ENCODE measurements around the gene CHN1. TPM values are rescaled to one million over a fixed set of nuclear protein-coding genes. Genes with fewer than 3 reads are reported as not detected.

The CHN1 gene
- total and polyA plus RNA-seq, 2 donors = 3.1 to 5.0 TPM

- WGBS = 37% methylated on average over 3 of the region's 3 CpGs
- Histone ChIP-seq H3K9me3 (ENCODE audit: control insufficient read depth in 2 of 2, insufficient read depth in 1 of 2, low read length in 1 of 2) (no peaks in the 10 kb centered on the region), H3K27me3 (ENCODE audit: control insufficient read depth in 2 of 2, insufficient read depth in 1 of 2, low read length in 1 of 2) (no peaks in the 10 kb centered on the region), H3K27ac (ENCODE audit: low read depth in 1 of 2, low read length in 1 of 2) (peak overlapping the region; percentile 8 to 68), H3K36me3 (ENCODE audit: control insufficient read depth in 2 of 2, insufficient read depth in 2 of 2, low read length in 1 of 2) (no peaks in the 10 kb centered on the region), H3K4me1 (ENCODE audit: control insufficient read depth in 2 of 2, insufficient read depth in 2 of 2, low read length in 2 of 2) (peaks cover 2% of the 10 kb centered on the region in 2 donors), H3K4me3 (ENCODE audit: low read length in 2 of 2) (no peak overlapping the region)
- DNase-seq (ENCODE audit: low read depth in 6 of 9, low spot score in 9 of 9) = peak; percentile 16 to 86 (median 63)
Measured at GRCh38 chr2:174902506-174903263, 102.5 kb downstream of the CHN1 start.

- DNase-seq (ENCODE audit: low read depth in 6 of 9, low spot score in 9 of 9) = peak in 3 of 9 donors; percentile 11 to 31 (median 17)
- 88% methylated on average over 4 of the region's 4 CpGs for WGBS
- Histone ChIP-seq H3K27me3 (ENCODE audit: control insufficient read depth in 2 of 2, insufficient read depth in 1 of 2, low read length in 1 of 2) (no peaks in the 10 kb centered on the region), H3K9me3 (ENCODE audit: control insufficient read depth in 2 of 2, insufficient read depth in 1 of 2, low read length in 1 of 2) (no peaks in the 10 kb centered on the region), H3K27ac (ENCODE audit: low read depth in 1 of 2, low read length in 1 of 2) (peak overlapping the region in 1 of 2 donors; percentile 74), H3K4me3 (ENCODE audit: low read length in 2 of 2) (no peak overlapping the region), H3K36me3 (ENCODE audit: control insufficient read depth in 2 of 2, insufficient read depth in 2 of 2, low read length in 1 of 2) (no peaks in the 10 kb centered on the region), H3K4me1 (ENCODE audit: control insufficient read depth in 2 of 2, insufficient read depth in 2 of 2, low read length in 2 of 2) (peaks cover 2% of the 10 kb centered on the region in 2 donors)
Measured at GRCh38 chr2:174901075-174901474, 104.1 kb downstream of the CHN1 start.

- DNase-seq (ENCODE audit: low read depth in 6 of 9, low spot score in 9 of 9) = no peak
- Histone ChIP-seq H3K36me3 (ENCODE audit: control insufficient read depth in 2 of 2, insufficient read depth in 2 of 2, low read length in 1 of 2) (no peaks in the 10 kb centered on the region), H3K27me3 (ENCODE audit: control insufficient read depth in 2 of 2, insufficient read depth in 1 of 2, low read length in 1 of 2) (no peaks in the 10 kb centered on the region), H3K4me3 (ENCODE audit: low read length in 2 of 2) (no peak overlapping the region), H3K4me1 (ENCODE audit: control insufficient read depth in 2 of 2, insufficient read depth in 2 of 2, low read length in 2 of 2) (no peaks in the 10 kb centered on the region), H3K9me3 (ENCODE audit: control insufficient read depth in 2 of 2, insufficient read depth in 1 of 2, low read length in 1 of 2) (no peaks in the 10 kb centered on the region), H3K27ac (ENCODE audit: low read depth in 1 of 2, low read length in 1 of 2) (no peak overlapping the region)
- 97% methylated on average over 6 of the region's 6 CpGs for WGBS
Measured at GRCh38 chr2:174897286-174897685, 107.9 kb downstream of the CHN1 start.

- no peak overlapping the region for H3K27ac ChIP-seq (ENCODE audit: low read depth in 1 of 2, low read length in 1 of 2)
- no peak overlapping the region for H3K4me3 ChIP-seq (ENCODE audit: low read length in 2 of 2)
- DNase-seq (ENCODE audit: low read depth in 6 of 9, low spot score in 9 of 9) = no peak
- 96% methylated on average over 1 of the region's 1 CpG for WGBS
- no peaks in the 10 kb centered on the region for H3K36me3 ChIP-seq (ENCODE audit: control insufficient read depth in 2 of 2, insufficient read depth in 2 of 2, low read length in 1 of 2)
- no peaks in the 10 kb centered on the region for H3K4me1 ChIP-seq (ENCODE audit: control insufficient read depth in 2 of 2, insufficient read depth in 2 of 2, low read length in 2 of 2)
- no peaks in the 10 kb centered on the region for H3K27me3 ChIP-seq (ENCODE audit: control insufficient read depth in 2 of 2, insufficient read depth in 1 of 2, low read length in 1 of 2)
- no peaks in the 10 kb centered on the region for H3K9me3 ChIP-seq (ENCODE audit: control insufficient read depth in 2 of 2, insufficient read depth in 1 of 2, low read length in 1 of 2)
Measured at GRCh38 chr2:174893018-174893417, 112.2 kb downstream of the CHN1 start.

GRCh38 chr2:174892546-174892945 lies 112.6 kb downstream of the CHN1 start:
- H3K4me1 ChIP-seq (ENCODE audit: control insufficient read depth in 2 of 2, insufficient read depth in 2 of 2, low read length in 2 of 2) = no peaks in the 10 kb centered on the region
- H3K4me3 ChIP-seq (ENCODE audit: low read length in 2 of 2) = no peak overlapping the region
- no peak overlapping the region for H3K27ac ChIP-seq (ENCODE audit: low read depth in 1 of 2, low read length in 1 of 2)
- no peaks in the 10 kb centered on the region for H3K9me3 ChIP-seq (ENCODE audit: control insufficient read depth in 2 of 2, insufficient read depth in 1 of 2, low read length in 1 of 2)
- 97% methylated on average over 2 of the region's 2 CpGs for WGBS
- H3K27me3 ChIP-seq (ENCODE audit: control insufficient read depth in 2 of 2, insufficient read depth in 1 of 2, low read length in 1 of 2) = no peaks in the 10 kb centered on the region
- H3K36me3 ChIP-seq (ENCODE audit: control insufficient read depth in 2 of 2, insufficient read depth in 2 of 2, low read length in 1 of 2) = no peaks in the 10 kb centered on the region
- no peak for DNase-seq (ENCODE audit: low read depth in 6 of 9, low spot score in 9 of 9)

GRCh38 chr2:174888646-174889271 lies 116.4 kb downstream of the CHN1 start:
- no peak for DNase-seq (ENCODE audit: low read depth in 6 of 9, low spot score in 9 of 9)
- Histone ChIP-seq H3K36me3 (ENCODE audit: control insufficient read depth in 2 of 2, insufficient read depth in 2 of 2, low read length in 1 of 2) (no peaks in the 10 kb centered on the region), H3K27ac (ENCODE audit: low read depth in 1 of 2, low read length in 1 of 2) (no peak overlapping the region), H3K27me3 (ENCODE audit: control insufficient read depth in 2 of 2, insufficient read depth in 1 of 2, low read length in 1 of 2) (no peaks in the 10 kb centered on the region), H3K9me3 (ENCODE audit: control insufficient read depth in 2 of 2, insufficient read depth in 1 of 2, low read length in 1 of 2) (no peaks in the 10 kb centered on the region), H3K4me3 (ENCODE audit: low read length in 2 of 2) (no peak overlapping the region), H3K4me1 (ENCODE audit: control insufficient read depth in 2 of 2, insufficient read depth in 2 of 2, low read length in 2 of 2) (no peaks in the 10 kb centered on the region)
- 94% methylated on average over 2 of the region's 2 CpGs for WGBS

- no peak overlapping the region for H3K27ac ChIP-seq (ENCODE audit: low read depth in 1 of 2, low read length in 1 of 2)
- H3K4me1 ChIP-seq (ENCODE audit: control insufficient read depth in 2 of 2, insufficient read depth in 2 of 2, low read length in 2 of 2) = no peaks in the 10 kb centered on the region
- no peaks in the 10 kb centered on the region for H3K9me3 ChIP-seq (ENCODE audit: control insufficient read depth in 2 of 2, insufficient read depth in 1 of 2, low read length in 1 of 2)
- no peak overlapping the region for H3K4me3 ChIP-seq (ENCODE audit: low read length in 2 of 2)
- no peaks in the 10 kb centered on the region for H3K27me3 ChIP-seq (ENCODE audit: control insufficient read depth in 2 of 2, insufficient read depth in 1 of 2, low read length in 1 of 2)
- 96% methylated on average over 3 of the region's 3 CpGs for WGBS
- DNase-seq (ENCODE audit: low read depth in 6 of 9, low spot score in 9 of 9) = no peak
- no peaks in the 10 kb centered on the region for H3K36me3 ChIP-seq (ENCODE audit: control insufficient read depth in 2 of 2, insufficient read depth in 2 of 2, low read length in 1 of 2)
Measured at GRCh38 chr2:174888146-174888545, 117.0 kb downstream of the CHN1 start.

GRCh38 chr2:174882416-174882815 lies 122.8 kb downstream of the CHN1 start:
- no peak for DNase-seq (ENCODE audit: low read depth in 6 of 9, low spot score in 9 of 9)
- Histone ChIP-seq H3K4me1 (ENCODE audit: control insufficient read depth in 2 of 2, insufficient read depth in 2 of 2, low read length in 2 of 2) (no peaks in the 10 kb centered on the region), H3K27ac (ENCODE audit: low read depth in 1 of 2, low read length in 1 of 2) (no peak overlapping the region), H3K27me3 (ENCODE audit: control insufficient read depth in 2 of 2, insufficient read depth in 1 of 2, low read length in 1 of 2) (no peaks in the 10 kb centered on the region), H3K36me3 (ENCODE audit: control insufficient read depth in 2 of 2, insufficient read depth in 2 of 2, low read length in 1 of 2) (no peaks in the 10 kb centered on the region), H3K4me3 (ENCODE audit: low read length in 2 of 2) (no peak overlapping the region), H3K9me3 (ENCODE audit: control insufficient read depth in 2 of 2, insufficient read depth in 1 of 2, low read length in 1 of 2) (no peaks in the 10 kb centered on the region)
- WGBS = 97% methylated on average over 3 of the region's 3 CpGs

- H3K27me3 ChIP-seq (ENCODE audit: control insufficient read depth in 2 of 2, insufficient read depth in 1 of 2, low read length in 1 of 2) = no peaks in the 10 kb centered on the region
- DNase-seq (ENCODE audit: low read depth in 6 of 9, low spot score in 9 of 9) = no peak
- H3K36me3 ChIP-seq (ENCODE audit: control insufficient read depth in 2 of 2, insufficient read depth in 2 of 2, low read length in 1 of 2) = no peaks in the 10 kb centered on the region
- H3K27ac ChIP-seq (ENCODE audit: low read depth in 1 of 2, low read length in 1 of 2) = no peak overlapping the region
- H3K9me3 ChIP-seq (ENCODE audit: control insufficient read depth in 2 of 2, insufficient read depth in 1 of 2, low read length in 1 of 2) = no peaks in the 10 kb centered on the region
- 88% methylated on average over 2 of the region's 2 CpGs for WGBS
- H3K4me1 ChIP-seq (ENCODE audit: control insufficient read depth in 2 of 2, insufficient read depth in 2 of 2, low read length in 2 of 2) = no peaks in the 10 kb centered on the region
- no peak overlapping the region for H3K4me3 ChIP-seq (ENCODE audit: low read length in 2 of 2)
Measured at GRCh38 chr2:174881678-174882077, 123.5 kb downstream of the CHN1 start.

Data from thymus (tissue), 11 donors.